Loucy (cell line): Measurements from ENCODE around the gene TNFAIP8L2.

Experiments
- CTCF ChIP-seq: fragments of 200-600 bp; sonication (generic); conservative IDR thresholded peaks from 2 replicates; pipeline ENCODE4 v1.5.1; 2014; ENCODE audit warnings: mild to moderate bottlenecking, antibody characterized with exemption, low read length
- EZH2phosphoT487 ChIP-seq: fragments of 200-600 bp; IDR thresholded peaks from 2 replicates; pipeline ENCODE4 v1.6.1; 2018; ENCODE audit warnings: antibody characterized with exemption, mild to moderate bottlenecking, moderate library complexity, borderline replicate concordance

- no peak for TF ChIP-seq CTCF
- no peak for TF ChIP-seq EZH2phosphoT487
These were observed 30.8 kb downstream of the TNFAIP8L2 start for GRCh38 chr1:151187205-151187604.
